Measurements from ENCODE around the gene TDP1.

Gene TDP1

DNA sequence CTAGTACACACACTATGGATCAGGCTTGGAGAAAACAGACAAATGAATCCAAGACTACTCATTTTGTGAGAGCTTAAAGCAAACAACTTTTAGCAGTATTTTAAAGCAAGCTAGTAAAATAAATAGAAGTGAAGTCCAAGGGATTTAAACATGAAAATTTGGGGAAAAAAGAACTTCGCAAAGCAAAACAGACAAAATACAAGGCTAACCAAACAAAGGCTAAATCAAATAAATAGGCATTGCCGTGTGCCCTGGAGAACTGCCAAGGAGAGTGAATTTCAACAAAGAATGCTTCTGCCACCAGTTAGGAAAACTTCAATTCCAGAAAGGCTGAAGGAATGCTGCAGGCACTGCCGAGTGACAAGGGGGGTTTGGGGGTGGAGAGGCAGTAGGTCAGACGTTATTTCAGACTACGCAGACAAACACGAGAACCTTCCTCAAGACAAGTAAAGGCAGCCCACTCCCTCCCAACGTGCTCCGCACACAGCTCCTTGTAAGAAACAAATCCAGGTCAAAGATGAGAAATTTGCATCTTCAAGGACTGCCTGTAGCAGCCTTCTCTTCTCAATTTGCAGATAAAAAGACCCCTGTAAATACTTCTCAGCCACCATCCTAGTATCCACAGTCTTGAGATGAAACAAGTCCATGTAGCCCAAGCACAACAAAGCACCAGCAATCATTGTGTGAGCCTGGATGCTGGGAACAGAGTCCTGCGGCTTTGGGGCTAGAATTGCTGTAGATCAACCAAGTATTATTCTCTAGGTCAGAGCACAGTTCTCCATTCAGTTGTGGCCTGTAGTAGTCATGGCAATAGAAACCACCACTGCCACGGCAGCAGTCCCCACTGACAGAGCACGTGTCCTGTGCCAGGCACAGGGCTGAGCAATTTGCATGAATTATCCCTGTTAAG is 44.5 kb upstream of the TDP1 start:
- H3K4me3 ChIP-seq (ENCODE audit: low read depth, low read length) = peak overlapping the region; percentile 7
- TF ChIP-seq, protein P1, sequence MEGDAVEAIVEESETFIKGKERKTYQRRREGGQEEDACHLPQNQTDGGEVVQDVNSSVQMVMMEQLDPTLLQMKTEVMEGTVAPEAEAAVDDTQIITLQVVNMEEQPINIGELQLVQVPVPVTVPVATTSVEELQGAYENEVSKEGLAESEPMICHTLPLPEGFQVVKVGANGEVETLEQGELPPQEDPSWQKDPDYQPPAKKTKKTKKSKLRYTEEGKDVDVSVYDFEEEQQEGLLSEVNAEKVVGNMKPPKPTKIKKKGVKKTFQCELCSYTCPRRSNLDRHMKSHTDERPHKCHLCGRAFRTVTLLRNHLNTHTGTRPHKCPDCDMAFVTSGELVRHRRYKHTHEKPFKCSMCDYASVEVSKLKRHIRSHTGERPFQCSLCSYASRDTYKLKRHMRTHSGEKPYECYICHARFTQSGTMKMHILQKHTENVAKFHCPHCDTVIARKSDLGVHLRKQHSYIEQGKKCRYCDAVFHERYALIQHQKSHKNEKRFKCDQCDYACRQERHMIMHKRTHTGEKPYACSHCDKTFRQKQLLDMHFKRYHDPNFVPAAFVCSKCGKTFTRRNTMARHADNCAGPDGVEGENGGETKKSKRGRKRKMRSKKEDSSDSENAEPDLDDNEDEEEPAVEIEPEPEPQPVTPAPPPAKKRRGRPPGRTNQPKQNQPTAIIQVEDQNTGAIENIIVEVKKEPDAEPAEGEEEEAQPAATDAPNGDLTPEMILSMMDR (conservative IDR thresholded peaks at IDR 0.05; ENCODE audit: low read depth, low read length) = no peak
- peak; percentile 65 for DNase-seq (ENCODE audit: low read depth)

DNA sequence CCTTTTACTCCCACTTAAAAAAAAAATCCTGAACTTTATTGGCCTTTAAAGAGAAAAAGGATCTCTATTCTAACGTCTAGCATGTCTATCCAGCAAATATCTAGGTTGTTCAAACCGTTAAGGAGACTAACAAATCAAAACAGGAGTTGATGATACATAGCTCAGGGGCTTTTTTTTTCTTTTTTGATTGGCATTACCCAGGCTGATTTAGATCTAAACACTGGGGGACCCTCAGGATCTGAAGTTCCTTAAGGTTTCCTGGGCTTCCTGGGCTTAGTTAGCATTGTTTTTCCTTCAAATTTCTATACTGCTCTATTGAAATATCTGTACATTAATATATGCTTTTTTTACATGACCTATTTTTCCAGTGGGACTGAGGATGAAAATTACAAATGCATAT is 43.5 kb upstream of the TDP1 start:
- no peak for DNase-seq (ENCODE audit: low read depth)
- no peak overlapping the region for H3K4me3 ChIP-seq (ENCODE audit: low read depth, low read length)
- TF ChIP-seq, protein P1 (conservative IDR thresholded peaks at IDR 0.05; ENCODE audit: low read depth, low read length) = no peak

DNA sequence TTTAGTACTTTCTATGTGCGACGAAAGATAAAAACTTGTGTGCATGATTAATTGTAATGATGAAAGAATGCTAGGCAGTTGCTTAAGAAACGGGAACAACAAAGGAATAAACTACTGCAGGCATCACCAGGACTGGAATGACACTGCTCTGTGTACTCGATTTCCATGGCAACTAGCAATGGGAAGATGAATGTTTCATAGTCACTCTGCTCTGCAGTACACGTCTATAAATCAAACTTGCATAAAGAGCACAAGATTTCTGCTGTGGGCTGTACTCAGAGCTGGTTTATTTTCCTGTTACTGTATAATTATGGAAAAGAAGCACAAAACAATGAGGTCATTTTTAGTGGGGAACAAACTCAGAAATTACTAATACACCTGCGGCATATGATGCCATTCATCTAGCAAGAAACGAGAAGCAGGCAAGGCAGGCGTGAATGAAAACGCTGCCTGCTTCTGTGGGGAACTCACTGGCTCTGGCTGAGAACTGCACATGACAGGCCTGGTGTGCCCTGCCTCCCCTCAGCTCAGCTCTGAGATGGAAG is 43.0 kb upstream of the TDP1 start:
- peak; percentile 98 for DNase-seq (ENCODE audit: low read depth)
- H3K4me3 ChIP-seq (ENCODE audit: low read depth, low read length) = no peak overlapping the region
- TF ChIP-seq, protein P1 (conservative IDR thresholded peaks at IDR 0.05; ENCODE audit: low read depth, low read length) = no peak

GRCh38 chr14:89915114-89915878 is 40.4 kb upstream of the TDP1 start:
- DNase-seq (ENCODE audit: low read depth) = peak; percentile 89
- TF ChIP-seq, protein P1 (conservative IDR thresholded peaks at IDR 0.05; ENCODE audit: low read depth, low read length) = peak; percentile 90

DNA sequence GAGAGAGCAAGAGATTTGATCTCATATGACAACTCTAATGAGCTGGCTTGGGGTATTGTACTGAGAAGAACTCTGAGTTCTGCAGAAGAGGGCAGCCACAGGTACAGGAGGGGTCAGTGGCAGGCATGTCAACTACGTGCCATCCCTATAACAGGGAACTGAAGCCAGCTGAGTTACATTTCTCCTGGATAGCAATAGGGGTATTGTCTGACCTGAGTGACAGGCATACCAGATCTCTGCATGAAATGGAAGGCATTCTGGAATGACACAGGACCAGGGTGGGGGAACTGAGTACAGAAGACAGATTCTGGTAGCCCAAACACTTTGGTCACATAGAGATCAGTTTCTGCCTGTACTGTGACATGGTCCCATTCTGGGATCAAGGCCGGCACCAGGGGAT is 37.0 kb upstream of the TDP1 start:
- no peak for DNase-seq (ENCODE audit: low read depth)
- TF ChIP-seq, protein P1 (conservative IDR thresholded peaks at IDR 0.05; ENCODE audit: low read depth, low read length) = no peak
- H3K4me3 ChIP-seq (ENCODE audit: low read depth, low read length) = no peak overlapping the region

More at GRCh38 chr14:89915114-89915878, 40.4 kb upstream of the TDP1 start:
- peak overlapping the region; percentile 11 for H3K4me3 ChIP-seq (ENCODE audit: low read depth, low read length)

DNA sequence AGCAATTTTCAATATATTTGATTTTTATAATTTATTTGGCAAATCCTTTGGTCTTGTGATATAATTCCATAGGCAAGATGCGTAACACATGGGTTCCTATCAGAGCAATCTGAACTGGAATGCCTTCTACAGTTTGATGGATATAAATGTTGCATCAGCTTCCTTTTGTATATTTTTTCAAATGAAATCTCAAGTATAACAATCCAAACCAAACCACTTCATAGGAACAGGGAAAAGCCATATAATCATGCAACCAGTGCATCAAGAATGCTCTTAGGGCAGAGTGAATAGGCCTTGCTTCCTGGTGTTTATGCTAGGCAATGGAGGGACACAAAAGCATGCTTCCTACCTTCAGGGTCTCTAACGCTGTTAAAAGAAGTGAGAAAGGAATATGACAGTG is 35.7 kb upstream of the TDP1 start:
- DNase-seq (ENCODE audit: low read depth) = no peak
- TF ChIP-seq, protein P1 (conservative IDR thresholded peaks at IDR 0.05; ENCODE audit: low read depth, low read length) = no peak
- H3K4me3 ChIP-seq (ENCODE audit: low read depth, low read length) = no peak overlapping the region
